GM12865 (cell line): Measurements from ENCODE around the gene USP10.

ENCODE experiments used
- DNase-seq: peaks from one replicate; pipeline ENCODE4 v3.0.0; 2010; ENCODE audit warnings: low read depth
- H3K4me3 ChIP-seq: 2 replicates; pipeline ENCODE4 v1.5.1; 2011; ENCODE audit warnings: mild to moderate bottlenecking, low read depth, low read length, control low read depth
- TF ChIP-seq, protein P1 (sequence below): IDR thresholded peaks from 2 replicates; pipeline ENCODE4 v1.5.1; 2011; ENCODE audit warnings: low read length, control low read depth, low read depth, inconsistent platforms; ENCODE audit not compliant: insufficient read depth; ENCODE audit errors: missing control alignments

The USP10 gene

GRCh38 chr16:84761448-84762368 is 61.9 kb downstream of the USP10 start:
- DNase-seq = no peak
- H3K4me3 ChIP-seq = no peak overlapping the region
- TF ChIP-seq, protein P1, sequence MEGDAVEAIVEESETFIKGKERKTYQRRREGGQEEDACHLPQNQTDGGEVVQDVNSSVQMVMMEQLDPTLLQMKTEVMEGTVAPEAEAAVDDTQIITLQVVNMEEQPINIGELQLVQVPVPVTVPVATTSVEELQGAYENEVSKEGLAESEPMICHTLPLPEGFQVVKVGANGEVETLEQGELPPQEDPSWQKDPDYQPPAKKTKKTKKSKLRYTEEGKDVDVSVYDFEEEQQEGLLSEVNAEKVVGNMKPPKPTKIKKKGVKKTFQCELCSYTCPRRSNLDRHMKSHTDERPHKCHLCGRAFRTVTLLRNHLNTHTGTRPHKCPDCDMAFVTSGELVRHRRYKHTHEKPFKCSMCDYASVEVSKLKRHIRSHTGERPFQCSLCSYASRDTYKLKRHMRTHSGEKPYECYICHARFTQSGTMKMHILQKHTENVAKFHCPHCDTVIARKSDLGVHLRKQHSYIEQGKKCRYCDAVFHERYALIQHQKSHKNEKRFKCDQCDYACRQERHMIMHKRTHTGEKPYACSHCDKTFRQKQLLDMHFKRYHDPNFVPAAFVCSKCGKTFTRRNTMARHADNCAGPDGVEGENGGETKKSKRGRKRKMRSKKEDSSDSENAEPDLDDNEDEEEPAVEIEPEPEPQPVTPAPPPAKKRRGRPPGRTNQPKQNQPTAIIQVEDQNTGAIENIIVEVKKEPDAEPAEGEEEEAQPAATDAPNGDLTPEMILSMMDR = no peak

- DNase-seq = no peak
- no peak overlapping the region for H3K4me3 ChIP-seq
- TF ChIP-seq, protein P1 = no peak
These were observed 63.4 kb downstream of the USP10 start for GRCh38 chr16:84763164-84763563.

- H3K4me3 ChIP-seq = no peak overlapping the region
- TF ChIP-seq, protein P1 = no peak
- DNase-seq = no peak
These were observed 63.8 kb downstream of the USP10 start for GRCh38 chr16:84763629-84764028.

GRCh38 chr16:84764970-84765369 is 65.2 kb downstream of the USP10 start:
- TF ChIP-seq, protein P1 = no peak
- H3K4me3 ChIP-seq = no peak overlapping the region
- no peak for DNase-seq

GRCh38 chr16:84765616-84766580 is 66.1 kb downstream of the USP10 start:
- no peak overlapping the region for H3K4me3 ChIP-seq
- TF ChIP-seq, protein P1 = no peak
- DNase-seq = no peak

DNA sequence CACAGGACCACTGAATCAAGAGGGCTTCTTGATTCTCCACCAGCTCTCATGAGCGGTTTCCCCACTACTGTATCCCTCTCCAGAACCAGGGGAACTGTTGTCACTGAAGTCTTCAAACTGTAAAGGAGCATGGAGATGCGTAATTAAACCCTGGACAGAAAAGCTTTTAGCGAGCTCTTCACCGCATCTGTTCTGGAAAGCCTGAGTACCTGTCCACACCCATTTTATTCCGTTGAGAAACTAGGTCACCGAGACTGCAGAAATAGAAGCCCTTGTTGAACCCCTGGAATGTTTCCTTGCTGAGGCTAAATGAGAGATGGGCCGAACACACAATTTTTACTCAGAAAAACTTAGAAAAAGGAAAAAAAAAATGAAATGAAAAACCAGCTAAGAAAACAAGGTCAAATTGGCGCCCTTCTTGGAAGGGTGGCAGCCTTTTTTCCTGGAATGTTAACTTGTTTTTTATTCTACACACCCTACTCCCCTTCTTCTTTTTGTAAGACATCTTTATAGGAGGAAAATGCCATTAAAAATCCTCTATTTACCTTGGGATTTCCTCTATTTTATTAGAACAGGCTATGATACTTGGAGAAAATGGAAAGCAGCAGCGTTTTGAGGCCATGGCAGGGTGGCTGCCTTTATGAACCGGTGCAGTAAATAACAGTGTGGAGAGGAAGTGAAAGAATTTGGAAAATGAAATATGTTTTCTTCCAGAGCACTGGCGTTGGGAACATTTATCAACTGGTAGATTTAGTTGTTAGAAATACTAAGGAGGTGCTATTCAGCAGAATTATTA is 67.4 kb downstream of the USP10 start:
- no peak overlapping the region for H3K4me3 ChIP-seq
- TF ChIP-seq, protein P1 = no peak
- no peak for DNase-seq
